Endometrium (tissue), 2 donors: Measurements from ENCODE around the gene FAAH.

ENCODE experiments used
- FAIRE-seq: peaks from 2 replicates; lab custom pipeline; 2012; peaks lifted over from hg19 to GRCh38; lab: Jason Lieb, UNC
- donor health status: control.
- donor health status: control.

The FAAH gene

DNA sequence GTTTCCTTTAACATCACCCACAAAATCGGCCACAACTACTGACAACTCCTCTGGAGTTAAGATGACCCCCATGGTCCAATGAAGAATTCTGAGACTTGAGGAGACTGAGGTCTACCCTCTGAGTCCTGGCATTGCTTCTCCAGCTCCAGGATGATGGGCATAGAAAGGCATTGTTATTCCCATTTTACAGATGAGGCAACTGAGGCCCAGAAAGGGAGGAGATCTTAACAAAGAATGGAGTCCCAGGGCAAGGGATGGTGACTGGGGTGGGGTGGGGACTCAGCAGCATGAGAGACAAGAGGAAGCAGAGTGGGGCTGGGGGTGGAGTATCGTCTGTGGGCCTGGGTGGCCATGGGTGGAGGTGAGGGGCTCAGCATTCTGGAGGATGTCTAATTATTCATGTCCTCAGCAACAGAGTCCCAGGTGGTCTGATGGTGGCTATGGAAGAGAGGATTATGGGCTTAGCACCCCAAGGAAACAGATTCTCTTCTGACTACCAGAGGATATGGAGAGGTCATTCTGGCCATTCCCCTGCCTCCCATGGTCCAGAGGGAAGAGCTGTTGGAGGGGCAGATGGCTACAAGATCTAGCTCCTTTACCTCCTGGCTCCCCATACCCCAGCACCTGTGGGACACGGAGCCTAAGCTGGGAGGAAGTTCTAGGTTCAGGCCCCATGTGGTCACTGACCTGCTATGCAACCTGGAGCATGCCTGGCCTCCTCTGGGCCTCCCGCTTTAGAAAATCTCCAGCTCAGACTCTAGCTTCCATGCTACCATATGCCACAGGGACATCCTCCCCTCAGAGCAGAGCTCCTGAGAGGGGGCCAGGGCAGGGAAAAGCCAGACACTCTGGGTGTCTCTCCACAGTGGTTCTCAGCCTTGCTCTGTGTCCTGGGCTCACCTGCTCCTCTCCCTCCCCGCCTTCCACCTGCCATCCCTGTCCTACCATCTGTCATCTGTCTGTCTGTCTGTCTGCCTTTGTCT lies 58.1 kb downstream of the FAAH start:
- FAIRE-seq, result no peak

DNA sequence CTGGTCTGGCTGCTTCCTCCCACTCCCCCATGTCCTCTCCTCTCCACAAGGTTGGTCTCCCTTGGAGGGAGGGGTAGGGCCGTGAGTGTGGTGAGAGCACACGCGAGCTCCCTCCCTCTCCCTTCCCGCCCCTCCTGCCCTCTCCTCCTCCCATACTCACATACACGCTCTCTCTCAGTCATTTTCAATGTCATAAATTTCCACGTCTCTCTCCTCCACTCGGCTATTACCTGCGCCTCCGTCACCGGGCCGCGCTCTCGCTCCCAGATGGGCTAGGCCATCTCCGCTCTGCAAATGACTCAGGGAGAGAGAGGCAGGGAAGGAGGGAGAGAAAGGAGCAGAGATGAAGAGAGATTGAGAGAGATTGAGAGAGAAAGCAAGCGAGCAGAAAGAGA lies 58.8 kb downstream of the FAAH start:
- no peak for FAIRE-seq

DNA sequence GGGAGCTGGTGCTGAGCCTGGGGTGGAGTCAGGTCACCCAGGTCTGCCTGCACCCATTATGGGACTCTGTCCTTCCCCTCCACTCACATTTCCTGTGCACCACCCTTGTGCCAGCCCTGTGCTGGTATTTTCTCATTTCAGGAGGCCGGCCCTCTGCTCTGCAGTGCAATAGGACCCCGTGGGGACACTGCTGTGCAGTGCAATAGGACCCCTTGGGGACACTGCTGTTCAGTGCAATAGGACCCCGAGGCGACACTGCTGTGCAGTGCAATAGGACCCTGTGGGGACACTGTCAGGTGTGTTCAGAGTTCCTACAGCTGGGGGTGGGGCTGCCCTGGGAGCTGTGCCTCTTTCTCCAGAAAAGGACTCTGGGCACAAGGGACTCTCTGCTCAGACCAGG lies 59.3 kb downstream of the FAAH start:
- FAIRE-seq, result no peak

DNA sequence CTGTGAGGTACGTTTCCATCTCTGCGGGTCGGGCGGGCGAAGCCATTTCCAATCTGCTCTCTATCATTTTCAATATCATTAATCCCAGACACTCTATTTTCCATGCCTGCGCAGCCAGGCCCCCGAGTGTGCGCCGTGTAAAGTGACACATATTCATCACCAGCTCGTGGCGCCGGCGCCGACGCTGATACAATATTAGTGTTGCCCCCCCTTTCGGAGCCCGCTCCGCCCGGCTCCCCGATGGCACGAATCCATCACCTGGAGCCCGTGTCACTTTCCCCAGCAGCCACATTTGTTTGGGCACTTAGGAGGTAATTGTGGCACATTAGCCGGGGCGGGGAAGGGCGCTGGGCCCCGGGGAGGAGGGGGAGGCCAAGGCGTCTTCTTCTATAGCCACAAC lies 61.8 kb downstream of the FAAH start:
- FAIRE-seq, result no peak

DNA sequence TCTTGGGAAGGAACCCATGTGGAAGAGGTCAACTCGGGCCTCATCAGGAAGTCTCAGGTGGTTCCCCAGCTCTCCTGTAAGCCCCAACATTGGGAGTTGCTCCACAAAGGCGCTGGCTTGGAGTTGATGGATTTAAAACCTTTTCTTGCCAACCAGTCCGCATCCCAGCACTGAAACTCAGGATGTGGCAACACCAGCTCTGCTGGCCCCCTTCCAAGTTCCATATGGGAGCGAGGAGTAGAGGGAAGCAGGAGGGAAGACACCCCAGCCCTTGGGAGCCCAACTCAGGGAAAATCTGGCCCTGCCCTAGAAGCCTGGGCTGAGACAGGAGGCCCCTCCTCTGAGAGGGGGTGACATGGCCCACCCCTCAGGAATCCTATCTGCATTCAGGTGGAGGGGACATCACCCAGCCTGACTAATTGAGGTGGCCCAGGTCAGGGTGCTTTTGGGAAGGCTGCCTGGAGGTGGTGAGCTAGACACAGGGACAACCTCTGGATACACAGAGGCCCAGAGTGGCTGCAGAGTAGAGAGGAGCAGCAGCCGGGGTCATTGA lies 62.4 kb downstream of the FAAH start:
- no peak for FAIRE-seq

DNA sequence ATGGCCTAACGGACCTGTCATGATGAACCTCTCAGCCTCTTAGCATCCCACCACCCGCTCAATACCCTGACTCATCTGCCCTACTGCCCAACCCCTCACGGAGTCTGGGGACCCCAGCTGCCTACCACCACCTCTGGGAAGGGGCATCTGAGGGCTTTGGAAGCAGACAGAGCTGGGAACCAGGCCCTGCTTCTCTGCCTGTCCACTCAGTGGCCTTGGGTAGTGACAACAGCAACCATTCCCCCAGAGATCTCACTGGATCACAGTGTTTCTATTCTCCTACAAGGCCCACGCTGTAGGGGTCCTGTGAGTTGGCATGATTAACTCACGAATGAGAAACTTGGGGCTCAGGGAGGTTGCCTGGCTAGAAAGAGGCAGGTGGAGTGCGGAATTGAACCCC lies 63.1 kb downstream of the FAAH start:
- no peak for FAIRE-seq

DNA sequence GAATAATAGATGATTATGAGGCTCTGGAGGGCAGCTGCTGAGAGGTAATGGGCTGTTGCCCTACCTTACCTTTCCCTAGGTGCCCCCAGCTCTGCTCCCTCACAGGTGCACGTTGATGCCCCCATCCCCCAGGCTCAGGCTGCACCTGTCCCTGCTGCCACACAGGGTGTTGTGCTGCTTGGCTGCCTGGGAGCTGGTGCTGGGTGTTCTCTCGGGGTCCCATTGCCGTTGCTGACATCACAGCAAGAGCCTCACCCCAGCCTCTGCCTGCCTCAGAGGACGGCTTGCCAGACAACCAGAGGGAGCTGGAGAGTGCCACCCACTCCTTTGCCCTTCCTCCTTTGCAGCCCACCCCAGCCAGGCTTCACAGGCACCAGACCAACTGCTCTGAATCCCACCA lies 64.1 kb downstream of the FAAH start:
- FAIRE-seq, result no peak

DNA sequence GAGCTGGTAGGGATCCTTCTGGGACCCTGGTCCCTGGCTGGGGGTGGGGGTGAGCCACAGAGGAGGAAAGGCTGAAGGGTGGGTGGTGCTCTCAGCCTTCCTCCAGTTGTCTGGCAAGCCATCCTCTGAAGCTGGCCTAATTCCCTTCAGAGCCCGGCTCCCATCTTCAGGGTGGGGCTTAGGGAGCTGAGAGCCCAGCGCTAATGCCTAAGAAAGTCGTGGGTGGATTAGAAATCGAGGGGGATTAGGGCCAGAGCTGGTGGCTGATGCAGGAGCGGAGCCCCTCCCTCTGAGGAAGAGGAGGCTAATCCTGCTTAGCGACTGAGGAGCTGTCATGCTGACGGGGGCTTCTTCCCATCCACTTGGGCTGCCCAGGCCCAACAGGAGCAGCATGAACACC lies 64.7 kb downstream of the FAAH start:
- no peak for FAIRE-seq

DNA sequence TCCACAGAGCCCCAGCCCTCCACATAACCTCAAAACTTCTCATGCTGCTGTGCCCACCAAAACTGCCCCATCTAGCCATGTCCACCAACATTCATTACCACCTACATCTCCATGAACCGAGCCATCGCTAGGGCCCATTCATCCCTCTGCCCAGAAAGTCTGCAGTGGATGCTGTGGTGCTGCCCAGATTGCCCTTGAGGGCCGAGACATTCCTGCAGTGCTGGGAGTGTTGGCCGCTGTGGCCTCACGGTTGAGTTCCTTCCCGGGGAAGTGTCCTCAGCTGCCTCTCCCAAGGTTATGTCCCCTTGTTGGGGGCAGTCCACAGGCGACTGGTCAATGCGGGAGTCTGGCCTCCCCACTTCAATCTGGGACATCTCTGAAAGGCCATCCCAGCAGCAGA lies 65.2 kb downstream of the FAAH start:
- FAIRE-seq, result no peak

DNA sequence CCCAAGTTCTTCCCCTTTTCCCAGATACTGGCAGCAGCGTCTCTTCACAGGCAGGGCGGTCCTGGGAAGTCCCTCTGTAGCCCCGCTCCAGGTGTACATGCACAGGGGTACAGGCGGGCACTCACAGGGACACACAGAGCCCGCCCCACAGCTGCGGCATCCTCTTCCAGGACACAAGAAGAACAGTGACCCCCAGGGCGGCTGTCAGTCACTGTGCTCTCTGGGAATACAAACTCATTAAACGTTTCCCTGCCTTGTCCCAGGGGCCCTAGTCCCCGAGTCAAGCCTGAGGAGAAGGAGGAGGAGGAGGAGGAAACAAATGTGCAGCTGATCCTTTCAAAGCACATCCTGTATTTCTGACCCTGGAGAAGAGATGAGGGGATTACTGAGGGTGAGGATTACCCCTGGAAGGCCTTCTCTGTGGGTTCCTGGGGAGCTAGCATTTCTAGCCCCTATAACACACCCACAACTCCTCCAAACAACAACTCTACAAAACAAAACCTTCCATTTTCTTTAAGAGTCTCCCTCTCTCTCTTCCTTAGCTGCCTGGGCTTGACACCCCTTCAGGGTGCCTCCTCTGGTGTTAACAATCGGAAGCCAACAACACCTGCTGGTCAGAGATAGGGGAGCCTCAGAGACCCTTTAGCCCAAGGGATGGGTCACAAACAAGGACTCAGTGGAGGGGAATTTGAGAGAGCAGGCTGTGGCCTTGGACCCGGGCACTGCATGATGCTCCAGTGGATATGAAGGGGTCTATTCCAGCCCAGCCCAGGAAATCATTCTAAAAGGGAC lies 67.1 kb downstream of the FAAH start:
- no peak for FAIRE-seq

DNA sequence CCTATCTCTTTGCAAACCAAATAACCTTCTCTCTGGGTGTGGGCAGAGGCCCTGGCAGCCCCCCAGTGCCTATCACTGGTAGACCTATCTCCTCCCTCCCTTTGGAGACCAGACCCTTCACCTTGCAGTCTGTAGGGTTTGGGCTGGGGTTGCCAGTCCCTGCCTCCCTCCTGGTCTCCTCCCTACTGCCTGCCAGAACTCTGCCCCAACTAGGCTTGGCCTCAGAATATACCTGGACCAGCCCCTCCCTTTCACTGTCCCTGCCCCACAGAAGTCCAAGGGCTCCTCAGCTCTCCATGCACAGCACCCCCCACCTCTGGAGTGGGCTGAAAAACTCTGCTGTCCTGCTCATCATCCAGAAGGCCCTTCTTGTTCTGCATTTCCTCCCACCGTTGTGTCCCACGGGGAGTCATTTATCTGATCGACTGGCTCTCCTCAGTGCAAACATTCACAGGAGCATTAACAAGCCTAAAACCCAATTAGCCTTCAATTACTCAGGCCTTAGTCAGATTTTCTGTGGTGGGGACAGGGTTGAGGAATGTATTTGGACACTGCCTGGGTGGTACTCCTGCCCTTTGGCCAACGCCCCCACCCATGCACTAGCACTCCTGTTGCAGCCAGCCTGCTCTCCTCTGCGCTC lies 67.8 kb downstream of the FAAH start:
- FAIRE-seq, result no peak
